ENCODE measurements around the gene TRIM65. TPM values are rescaled to one million over a fixed set of nuclear protein-coding genes. Genes with fewer than 3 reads are reported as not detected.

Gene TRIM65
- 14.7 and 16.5 TPM in 2 replicates for total RNA-seq

DNA sequence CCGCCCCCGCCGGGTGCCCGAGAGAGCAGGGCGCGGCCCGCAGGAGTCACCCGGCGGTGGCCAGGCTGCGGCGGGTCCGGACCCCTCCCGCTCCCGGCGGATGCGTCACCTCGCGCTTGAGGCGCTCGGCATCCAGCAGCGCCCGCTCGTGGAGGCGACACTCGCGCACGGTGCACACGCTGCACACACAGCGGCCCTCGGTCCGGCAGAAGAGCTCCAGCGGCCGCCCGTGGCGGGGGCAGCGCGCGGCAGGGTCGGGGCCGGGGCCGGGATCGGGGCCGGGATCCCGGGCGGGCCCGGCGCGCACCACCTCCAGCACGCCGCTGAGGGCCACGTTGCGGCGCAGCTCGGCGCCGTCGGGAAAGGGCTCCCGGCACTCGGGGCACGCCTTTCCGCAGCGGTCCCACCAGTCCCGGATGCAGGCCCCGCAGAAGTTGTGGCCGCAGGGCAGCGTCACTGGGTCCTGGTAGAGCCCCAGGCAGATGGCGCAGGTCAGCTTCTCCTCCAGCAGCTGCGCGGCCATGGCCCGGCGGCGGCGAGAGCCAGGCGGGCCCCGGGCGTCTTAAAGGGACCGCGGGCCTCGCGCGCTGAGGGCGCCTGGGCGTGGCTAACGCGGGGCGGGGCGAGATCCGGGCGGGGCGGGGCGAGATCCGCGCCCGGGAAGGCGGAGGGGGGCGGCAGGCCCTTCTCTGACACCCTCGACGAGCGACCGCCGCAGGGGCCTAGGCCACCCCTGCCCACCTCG lies at the start of gene TRIM65:
Gene TRIM65, minus strand, starts transcription at position 537 of the 745 bp plus-strand sequence. Its CDS starts 14 bp downstream, at position 523.
- DNase-seq (ENCODE audit: low read depth), result peak; percentile 42

GRCh38 chr17:75945211-75945610 lies 48.5 kb upstream of the TRIM65 start:
- DNase-seq (ENCODE audit: low read depth), result no peak

- DNase-seq (ENCODE audit: low read depth), result no peak
Measured at GRCh38 chr17:75943491-75943890, 46.7 kb upstream of the TRIM65 start.

DNA sequence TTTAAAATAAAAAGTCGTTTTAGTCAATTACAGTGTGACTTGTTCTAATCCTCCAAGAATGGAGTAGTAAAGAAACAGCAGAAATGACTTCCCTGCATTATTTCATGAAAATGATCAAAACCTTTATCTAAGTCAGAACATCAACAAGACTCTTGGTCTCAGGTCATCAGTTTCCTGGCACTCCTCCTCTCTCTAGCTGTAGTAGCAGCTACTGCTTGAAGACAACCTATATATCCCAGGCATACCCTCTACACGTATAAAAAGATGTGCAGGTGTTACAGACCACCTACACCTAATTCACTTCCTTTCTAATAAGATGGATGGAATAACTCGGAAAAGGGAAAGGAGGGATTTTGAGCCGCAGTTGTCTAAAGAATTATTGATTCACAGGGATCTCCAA lies 45.7 kb upstream of the TRIM65 start:
- no peak for DNase-seq (ENCODE audit: low read depth)

GRCh38 chr17:75941442-75941819 lies 44.7 kb upstream of the TRIM65 start:
- DNase-seq (ENCODE audit: low read depth), result no peak

DNA sequence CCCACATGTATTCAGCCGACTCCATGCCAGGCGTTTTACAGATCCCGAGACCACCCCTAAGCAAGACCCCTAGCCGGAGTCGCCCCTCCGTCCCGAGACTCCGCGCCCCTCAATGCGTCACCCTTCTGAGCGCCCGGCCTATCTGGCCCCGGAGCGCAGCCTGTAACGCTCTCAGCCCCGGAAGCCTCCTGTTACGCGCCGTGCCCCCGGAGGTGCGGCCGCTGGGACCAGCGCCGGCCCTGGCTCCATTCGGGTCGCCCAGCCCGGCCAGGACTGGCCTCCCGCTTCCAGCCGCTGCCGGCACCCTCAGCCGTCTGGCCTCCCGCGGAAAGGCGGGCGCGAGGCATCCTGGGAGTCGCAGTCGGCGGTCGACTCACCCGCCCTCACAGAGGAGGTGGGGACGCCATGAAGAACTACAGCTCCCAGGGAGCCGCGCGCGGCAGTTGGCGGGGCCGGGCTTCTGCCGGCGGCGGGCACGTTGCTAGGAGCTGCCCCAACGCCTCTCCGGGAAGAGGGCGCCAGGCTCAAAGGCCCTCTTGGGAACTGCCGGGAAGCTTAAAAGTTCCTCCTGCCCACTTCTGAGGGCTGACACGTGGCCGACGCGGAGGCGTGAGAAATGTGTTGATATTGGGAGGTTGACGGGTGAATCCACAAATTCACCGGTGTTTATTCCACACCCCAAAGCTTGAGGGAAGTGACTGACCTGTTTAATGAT lies 44.1 kb upstream of the TRIM65 start, which contains the start of gene FBF1:
Gene FBF1, minus strand, starts transcription at position 316 of the 715 bp plus-strand sequence. CDS start 2,893 bp downstream, outside the sequence.
- peak; percentile 85 for DNase-seq (ENCODE audit: low read depth)

- DNase-seq (ENCODE audit: low read depth), result no peak
Measured at GRCh38 chr17:75937652-75938051, 40.9 kb upstream of the TRIM65 start.

- DNase-seq (ENCODE audit: low read depth), result no peak
Measured at GRCh38 chr17:75933808-75934207, 37.1 kb upstream of the TRIM65 start.

DNA sequence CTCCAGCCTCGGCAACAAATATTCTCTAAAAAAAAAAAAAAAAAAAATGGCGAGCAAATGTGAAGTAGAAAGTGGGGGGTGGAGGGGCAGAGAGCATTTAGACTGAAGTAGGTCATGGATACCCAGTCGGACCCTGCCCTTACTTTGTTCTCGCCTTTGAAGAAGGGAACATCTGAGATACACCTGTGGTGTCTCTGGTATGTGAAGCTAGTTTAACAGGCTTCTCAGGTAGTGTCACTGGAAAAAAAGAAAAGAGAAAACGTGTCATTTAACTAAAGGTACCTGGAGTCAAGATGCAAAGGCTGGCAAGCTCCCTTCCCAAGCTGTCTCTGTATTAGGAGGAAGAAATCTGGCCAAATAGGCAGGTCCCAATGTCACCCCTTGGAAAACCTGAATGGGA lies 36.1 kb upstream of the TRIM65 start:
- DNase-seq (ENCODE audit: low read depth), result no peak

- DNase-seq (ENCODE audit: low read depth), result no peak
Measured at GRCh38 chr17:75931062-75931461, 34.3 kb upstream of the TRIM65 start.

GRCh38 chr17:75927286-75927922 lies 30.7 kb upstream of the TRIM65 start:
- DNase-seq (ENCODE audit: low read depth), result no peak

- DNase-seq (ENCODE audit: low read depth), result no peak
Measured at GRCh38 chr17:75926456-75926855, 29.7 kb upstream of the TRIM65 start.

DNA sequence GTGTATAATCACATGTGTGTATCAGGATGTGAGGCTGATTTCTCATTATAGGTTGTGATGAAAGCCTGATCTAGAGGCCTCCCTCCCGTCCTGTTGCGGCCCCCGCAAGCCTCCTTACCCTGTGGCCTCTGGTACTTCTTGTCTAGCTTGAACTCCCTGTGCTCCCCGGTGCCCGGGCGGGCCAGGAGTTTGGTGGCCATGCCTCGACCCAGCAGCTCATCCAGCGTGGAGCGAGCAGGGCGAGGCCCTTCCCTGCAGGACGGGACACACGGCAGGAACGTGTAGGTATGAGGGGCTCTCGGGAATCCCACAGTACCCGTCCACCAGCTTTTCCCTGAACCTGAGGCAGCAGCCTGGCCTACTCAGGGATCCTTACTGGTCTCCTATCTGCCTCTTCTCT lies 29.2 kb upstream of the TRIM65 start:
- DNase-seq (ENCODE audit: low read depth), result no peak

GRCh38 chr17:75925103-75925502 lies 28.4 kb upstream of the TRIM65 start:
- no peak for DNase-seq (ENCODE audit: low read depth)

- DNase-seq (ENCODE audit: low read depth), result no peak
Measured at GRCh38 chr17:75922963-75923874, 26.5 kb upstream of the TRIM65 start.

- DNase-seq (ENCODE audit: low read depth), result no peak
Measured at GRCh38 chr17:75922173-75922961, 25.6 kb upstream of the TRIM65 start.

DNA sequence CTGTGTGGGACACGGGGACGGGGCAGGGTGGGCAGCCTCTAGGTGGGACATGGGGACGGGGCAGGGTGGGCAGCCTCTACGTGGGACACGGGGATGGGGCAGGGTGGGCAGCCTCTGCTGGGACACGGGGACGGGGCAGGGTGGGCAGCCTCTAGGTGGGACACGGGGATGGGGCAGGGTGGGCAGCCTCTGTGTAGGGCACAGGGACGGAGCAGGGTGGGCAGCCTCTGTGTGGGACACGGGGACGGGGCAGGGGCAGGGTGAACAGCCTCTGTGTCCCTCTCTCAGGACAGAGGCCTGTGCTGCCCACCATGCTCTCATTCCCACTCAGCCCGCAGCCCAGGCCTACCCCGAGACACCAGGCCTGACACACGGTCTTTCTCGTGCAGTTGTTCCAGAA lies 24.8 kb upstream of the TRIM65 start:
- DNase-seq (ENCODE audit: low read depth), result no peak

DNA sequence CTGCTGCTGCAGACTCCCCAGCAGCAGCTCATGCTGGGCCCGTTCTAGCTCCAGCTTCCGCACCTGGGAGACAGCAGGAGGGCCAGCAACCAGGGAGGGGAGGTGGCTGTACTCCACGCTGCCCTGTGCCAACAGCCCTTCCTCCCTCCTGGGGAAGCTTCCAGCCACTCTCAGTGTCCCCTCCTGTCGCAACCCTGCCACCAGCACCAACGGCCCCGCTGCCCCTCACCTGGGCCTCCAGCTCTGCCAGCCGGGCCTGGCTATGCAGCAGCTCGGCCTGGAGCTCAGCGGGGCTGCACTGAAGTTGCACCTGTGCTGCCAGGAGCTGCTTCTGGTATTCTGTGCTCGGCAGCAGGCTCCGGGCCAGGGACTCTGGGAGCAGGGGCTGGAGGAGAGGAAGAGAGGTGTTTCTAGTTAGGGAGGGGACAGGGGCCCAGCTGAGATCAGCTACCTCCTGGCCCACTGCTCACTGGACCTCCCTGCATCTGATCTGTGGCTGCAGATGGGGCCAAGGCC lies 23.4 kb upstream of the TRIM65 start:
- DNase-seq (ENCODE audit: low read depth), result no peak

DNA sequence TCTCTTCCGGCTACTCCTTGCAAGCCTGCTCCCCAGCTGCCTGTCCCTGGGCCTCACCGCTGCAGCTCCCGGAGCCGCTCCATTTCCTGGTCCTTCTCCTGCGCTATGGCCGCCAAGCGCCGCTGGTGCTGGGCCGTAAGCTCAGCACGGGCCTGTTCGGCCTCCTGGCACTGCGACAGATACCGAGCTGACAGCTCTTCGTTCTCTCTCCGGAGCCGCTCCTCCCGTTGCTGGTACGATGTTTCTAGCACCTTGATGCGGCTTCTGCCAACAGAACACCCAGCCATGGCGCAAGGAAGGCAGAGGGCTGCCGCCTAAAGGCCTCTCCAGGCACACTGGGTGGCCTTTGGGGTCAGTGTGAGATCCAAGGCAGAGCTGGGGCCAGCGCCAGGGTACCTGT lies 22.9 kb upstream of the TRIM65 start:
- DNase-seq (ENCODE audit: low read depth), result no peak

GRCh38 chr17:75917917-75918445 lies 21.2 kb upstream of the TRIM65 start:
- no peak for DNase-seq (ENCODE audit: low read depth)

All from renal cortical epithelial cell (primary cell).